ENCODE data around the gene TMEM213.

Gene TMEM213

DNA sequence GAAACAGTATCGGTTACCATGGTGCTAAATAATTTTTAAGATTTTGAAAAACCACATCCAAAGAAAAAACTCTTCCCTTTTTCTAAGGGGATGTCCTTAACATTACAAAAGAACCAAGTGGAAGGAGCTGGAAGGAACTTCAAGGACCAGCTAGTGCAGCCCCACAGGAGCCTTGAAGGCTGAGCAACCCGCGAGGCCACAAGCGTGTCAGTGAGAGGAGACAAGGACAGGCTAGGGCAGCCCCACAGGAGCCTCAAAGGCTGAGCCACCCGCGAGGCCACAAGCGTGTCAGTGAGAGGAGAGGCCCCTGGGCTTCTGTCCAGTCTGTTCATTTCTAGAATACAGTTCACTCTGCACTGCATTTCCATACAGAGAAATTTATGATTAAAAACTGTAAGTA is 80.3 kb downstream of the TMEM213 start:
- DNase-seq: no peak

DNA sequence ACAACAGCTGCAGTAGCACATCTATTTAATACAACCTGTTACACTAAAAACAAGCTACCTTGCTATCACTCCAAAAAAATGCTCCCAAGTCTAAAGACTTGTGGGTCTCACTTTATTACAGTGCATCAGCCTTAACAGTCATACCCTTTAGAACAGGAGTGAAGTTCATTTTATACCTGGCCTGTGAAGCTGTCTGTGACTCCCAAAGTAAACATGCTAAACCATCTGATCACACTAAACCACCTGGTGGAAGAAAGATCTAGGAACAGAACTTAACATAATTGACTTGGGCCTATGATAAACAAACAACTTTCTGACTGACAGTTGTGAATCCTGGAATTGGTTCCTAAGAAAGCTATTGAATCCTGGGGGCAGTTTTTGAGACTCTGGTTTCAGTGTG is 81.1 kb downstream of the TMEM213 start:
- peak; percentile 12 for DNase-seq

DNA sequence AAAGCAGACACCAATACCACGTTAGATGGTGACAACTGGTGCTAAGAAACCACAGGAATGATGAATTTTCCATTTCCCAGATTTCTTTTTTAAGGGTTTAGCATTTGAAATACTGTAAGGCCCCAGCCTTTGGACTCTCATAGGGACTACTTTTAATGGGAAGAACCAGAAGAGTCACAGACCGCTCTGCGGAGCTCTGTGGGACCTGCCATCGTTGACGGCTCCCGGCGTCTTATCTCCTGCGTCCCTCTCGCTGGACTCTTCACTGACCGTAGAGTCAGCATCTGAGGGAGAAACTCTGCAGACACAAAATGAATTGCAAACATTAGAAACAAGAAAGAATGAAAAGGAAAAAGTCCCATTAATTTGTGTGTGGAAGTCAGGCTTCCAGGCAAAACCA is 81.6 kb downstream of the TMEM213 start:
- DNase-seq: no peak

DNA sequence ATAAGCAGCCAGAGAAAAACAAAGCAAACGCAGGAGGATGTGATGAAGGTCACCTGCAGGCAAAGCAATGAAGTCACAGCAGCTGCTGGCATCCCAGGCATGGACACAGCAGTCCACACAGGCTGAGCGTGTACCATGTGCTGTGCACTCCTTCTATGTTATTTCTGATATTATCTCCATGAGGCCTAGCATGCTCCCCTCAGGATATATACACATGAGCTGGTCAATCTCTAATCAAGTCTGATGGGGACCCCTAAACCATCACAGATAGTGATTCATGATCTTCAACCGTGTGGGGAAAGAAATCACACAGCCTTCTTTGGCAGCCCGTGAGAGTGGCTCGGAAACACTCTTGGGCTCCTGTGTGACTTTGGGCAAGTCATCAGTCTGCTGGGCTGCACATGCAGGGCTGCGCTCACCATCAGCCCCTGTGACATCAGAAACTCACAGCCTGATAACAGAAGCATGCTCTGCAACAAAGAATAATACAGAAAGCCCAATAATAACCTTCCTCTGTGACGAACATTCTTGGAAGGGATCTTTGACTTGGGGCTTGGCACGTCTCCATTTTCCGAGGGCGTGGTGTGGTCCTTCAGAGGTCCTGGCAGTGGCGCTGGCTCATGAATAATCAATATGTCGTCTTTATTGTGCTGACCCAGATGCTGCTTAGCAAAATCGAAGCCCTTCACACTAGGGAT is 83.2 kb downstream of the TMEM213 start:
- no peak for DNase-seq

GRCh38 chr7:138881579-138882188 is 83.9 kb downstream of the TMEM213 start:
- DNase-seq: no peak

GRCh38 chr7:138882249-138882648 is 84.5 kb downstream of the TMEM213 start:
- DNase-seq: no peak

DNA sequence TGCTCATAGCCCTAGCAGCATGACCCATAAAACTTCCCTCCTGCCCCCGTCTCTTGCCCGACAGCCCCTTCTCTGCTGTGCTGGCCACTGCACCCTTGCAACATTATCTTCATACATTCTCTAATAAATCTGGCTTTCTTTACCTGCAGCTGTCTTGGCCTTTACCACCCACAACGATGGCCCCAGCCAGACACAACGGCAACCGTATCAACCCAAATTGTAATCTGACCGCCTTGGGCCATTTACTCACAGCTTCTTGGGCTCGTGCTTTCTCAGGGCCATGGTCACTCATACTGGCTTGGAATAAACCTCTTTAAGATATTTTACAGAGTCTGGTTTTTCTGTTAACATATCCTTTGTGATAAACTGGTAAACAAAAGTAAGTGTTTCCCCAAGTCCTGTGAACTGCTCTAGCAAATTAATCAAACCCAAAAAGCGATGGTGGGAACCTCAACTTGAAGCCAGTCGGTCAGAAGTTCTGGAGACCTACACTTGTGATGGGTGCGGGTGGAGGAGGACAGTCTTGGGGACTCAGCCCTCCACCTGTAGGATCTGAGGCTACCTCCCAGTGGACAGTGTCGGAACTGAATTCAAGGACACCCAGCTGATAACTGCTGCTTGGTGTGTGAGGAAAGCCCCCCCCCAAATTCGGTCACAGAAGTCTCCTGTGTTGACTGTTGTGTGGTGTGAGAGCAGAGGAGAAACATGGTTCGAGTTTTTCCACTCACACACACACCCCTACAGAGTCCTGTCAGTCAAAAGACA is 87.8 kb downstream of the TMEM213 start:
- DNase-seq: no peak

- peak; percentile 9 for DNase-seq
These were observed 88.7 kb downstream of the TMEM213 start for GRCh38 chr7:138886501-138886917.

GRCh38 chr7:138887085-138887710 is 89.4 kb downstream of the TMEM213 start:
- DNase-seq: no peak
